GM21423 (cell line): Measurements from ENCODE around the gene HJV.

ENCODE experiments used
- ATAC-seq: cut with Tn5 transposase; IDR thresholded peaks from one replicate; pipeline ENCODE4 v1.9.1; 2021; ENCODE audit warnings: mild to moderate bottlenecking, moderate library complexity; ENCODE audit not compliant: unreplicated experiment

HJV gene

GRCh38 chr1:145994391-145995120 lies 27.0 kb downstream of the HJV start:
- ATAC-seq: no peak

GRCh38 chr1:145993618-145994390 lies 27.7 kb downstream of the HJV start:
- ATAC-seq: no peak

- no peak for ATAC-seq
Measured at GRCh38 chr1:145992958-145993617, 28.4 kb downstream of the HJV start.

- no peak for ATAC-seq
Measured at GRCh38 chr1:145992502-145992936, 29.0 kb downstream of the HJV start.

GRCh38 chr1:145991735-145992412 lies 29.7 kb downstream of the HJV start:
- no peak for ATAC-seq

GRCh38 chr1:145990249-145990855 lies 31.2 kb downstream of the HJV start:
- no peak for ATAC-seq

- ATAC-seq: no peak
Measured at GRCh38 chr1:145988773-145989172, 32.8 kb downstream of the HJV start.

- no peak for ATAC-seq
Measured at GRCh38 chr1:145987926-145988325, 33.6 kb downstream of the HJV start.

- ATAC-seq: no peak
Measured at GRCh38 chr1:145986551-145986950, 35.0 kb downstream of the HJV start.

GRCh38 chr1:145985502-145986439 lies 35.8 kb downstream of the HJV start:
- ATAC-seq: no peak

GRCh38 chr1:145985129-145985501 lies 36.4 kb downstream of the HJV start:
- no peak for ATAC-seq

GRCh38 chr1:145983960-145984830 lies 37.3 kb downstream of the HJV start:
- ATAC-seq: no peak

GRCh38 chr1:145983206-145983675 lies 38.3 kb downstream of the HJV start:
- no peak for ATAC-seq

GRCh38 chr1:145982010-145982723 lies 39.4 kb downstream of the HJV start:
- no peak for ATAC-seq

GRCh38 chr1:145980457-145980994 lies 41.0 kb downstream of the HJV start:
- ATAC-seq: no peak

GRCh38 chr1:145979746-145980456 lies 41.6 kb downstream of the HJV start:
- no peak for ATAC-seq
